ENCODE measurements around the gene THSD7B.
"Not testable (repeated sequence)": the region's sequence is repeated elsewhere in the genome, so short reads cannot be mapped to it uniquely, and the experiment has no call there.

Gene THSD7B

DNA sequence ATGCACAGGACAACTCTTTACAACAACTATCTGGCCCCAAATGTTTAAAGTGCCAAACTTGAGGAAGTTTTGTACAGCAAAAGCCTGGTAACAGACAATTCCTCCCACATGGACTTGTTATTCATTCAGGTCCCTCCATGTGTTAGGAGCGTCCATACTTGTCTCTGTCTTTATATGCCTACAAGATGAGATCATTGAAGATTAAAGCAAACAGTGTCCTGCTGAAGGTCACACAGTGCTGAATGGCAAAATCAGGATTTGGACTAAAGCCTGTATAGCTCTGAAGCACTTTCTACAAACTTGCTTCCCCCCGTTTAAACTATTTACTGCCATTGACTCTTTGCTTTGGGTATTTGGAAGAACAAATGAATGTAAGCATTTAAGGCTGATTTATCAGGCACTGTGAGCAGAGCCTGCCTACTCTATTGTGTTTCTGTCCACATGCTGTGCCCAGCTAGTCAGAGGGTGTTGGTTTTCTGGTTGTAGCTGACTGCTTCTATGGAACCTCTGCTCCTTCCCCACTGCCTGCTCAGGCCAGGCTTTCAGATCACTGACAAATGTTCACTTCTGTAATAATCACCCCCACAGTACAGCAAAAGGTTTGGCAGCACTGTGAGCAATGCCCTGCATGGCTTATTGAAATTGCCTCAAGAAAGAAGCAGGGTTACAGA is 274.3 kb downstream of the THSD7B start:
- DNase-seq (ENCODE audit: low read depth): no peak

GRCh38 chr2:137047369-137047768 is 282.0 kb downstream of the THSD7B start:
- DNase-seq (ENCODE audit: low read depth): no peak

GRCh38 chr2:137048455-137048854 is 283.1 kb downstream of the THSD7B start:
- no peak for DNase-seq (ENCODE audit: low read depth)

DNA sequence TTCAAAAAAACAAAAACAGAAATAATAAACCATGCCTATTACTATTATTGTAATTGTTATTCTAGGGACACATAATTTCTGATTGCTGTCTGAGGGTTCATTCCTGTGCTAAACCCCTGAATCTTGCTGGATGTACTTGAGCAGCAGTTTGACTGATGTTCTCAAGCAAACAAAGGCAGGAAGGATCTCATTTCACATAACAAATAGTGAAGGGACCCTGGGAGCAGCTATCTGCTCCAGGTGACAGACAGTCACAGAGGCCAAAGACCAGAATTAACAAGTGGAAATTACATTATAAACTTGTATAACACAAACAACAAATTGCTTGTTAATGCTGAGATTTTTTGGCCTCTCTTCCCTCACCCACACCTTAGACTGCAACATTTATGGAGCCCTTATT is 284.2 kb downstream of the THSD7B start:
- DNase-seq (ENCODE audit: low read depth): no peak

- DNase-seq (ENCODE audit: low read depth): no peak
These were observed 285.6 kb downstream of the THSD7B start for GRCh38 chr2:137050949-137051348.

DNA sequence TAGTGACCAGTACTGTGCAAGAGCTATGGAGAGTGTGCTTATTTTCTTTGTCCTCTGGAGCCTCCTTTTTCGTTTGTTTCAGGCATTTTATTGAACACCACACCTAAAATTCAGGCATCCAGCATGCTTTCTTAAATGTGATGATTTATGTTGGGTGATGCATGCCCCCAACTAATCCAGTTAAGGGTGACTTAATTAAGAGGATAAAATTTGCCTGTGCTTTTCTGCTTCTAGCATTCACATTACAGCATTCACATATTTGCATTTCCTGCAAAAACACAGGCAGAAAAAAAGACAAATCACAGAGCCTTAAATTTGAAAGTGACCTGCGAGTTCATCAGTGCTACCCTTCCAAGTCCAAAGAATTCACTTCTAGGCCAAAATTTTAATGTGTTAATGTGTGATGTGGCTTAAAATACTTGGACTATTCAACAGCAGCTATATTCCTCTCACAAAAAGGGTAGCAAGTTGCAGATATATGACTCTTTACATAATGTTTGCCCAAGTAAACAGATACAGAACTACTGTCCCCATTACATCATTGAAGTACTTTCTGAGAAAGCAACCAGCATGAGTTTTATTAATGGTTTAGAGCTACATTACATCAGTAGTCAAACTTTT is 286.5 kb downstream of the THSD7B start:
- DNase-seq (ENCODE audit: low read depth): no peak

DNA sequence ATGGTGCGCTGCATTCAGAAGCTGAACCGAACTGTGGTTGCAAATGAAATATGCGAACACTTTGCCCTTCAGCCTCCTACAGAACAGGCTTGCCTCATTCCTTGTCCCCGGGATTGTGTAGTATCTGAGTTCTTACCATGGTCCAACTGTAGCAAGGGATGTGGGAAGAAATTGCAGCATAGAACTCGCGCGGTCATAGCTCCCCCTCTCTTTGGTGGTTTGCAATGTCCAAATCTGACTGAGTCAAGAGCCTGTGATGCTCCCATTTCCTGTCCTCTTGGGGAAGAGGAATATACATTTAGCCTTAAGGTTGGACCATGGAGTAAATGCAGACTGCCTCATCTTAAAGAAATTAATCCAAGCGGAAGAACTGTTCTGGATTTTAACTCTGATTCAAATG is 291.4 kb downstream of the THSD7B start:
- no peak for DNase-seq (ENCODE audit: low read depth)

DNA sequence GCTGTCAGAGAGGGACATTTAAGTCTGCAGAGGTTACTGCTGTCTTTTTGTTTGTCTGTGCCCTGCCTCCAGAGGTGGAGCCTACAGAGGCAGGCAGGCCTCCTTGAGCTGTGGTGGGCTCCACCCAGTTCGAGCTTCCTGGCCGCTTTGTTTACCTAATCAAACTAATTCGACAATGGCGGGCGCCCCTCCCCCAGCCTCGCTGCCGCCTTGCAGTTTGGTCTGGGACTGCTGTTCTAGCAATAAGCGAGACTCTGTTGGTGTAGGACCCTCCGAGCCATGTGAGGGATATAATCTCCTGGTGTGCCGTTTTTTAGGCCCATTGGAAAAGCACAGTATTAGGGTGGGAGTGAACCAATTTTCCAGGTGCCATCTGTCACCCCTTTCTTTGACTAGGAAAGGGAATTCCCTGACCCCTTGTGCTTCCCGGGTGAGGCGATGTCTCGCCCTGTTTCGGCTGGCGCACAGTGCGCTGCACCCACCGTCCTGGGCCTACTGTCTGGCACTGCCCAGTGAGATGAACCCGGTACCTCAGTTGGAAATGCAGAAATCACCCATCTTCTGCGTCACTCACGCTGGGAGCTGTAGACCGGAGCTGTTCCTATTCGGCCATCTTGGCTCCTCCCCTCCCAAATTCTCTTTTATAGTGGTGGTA is 310.9 kb downstream of the THSD7B start:
- DNase-seq (ENCODE audit: low read depth): not testable (repeated sequence)

DNA sequence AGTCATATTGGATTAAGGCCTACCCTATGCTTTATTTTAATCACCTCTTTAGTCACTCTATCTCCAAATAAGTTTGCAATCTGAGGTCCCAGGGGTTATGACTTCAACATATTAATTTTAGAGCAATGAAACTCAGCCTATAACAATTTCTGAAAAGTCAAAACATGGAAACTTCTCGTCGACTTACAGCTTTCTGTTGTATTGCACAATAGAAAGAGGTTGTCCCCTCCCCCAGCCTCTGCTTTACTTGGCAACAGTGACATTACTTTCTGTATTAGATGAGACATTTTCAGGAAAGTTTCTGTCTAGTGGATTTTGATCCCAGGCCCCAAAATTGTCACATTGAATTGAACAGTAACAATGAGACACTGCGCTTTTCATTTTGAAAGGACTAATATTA is 326.4 kb downstream of the THSD7B start:
- DNase-seq (ENCODE audit: low read depth): no peak

- no peak for DNase-seq (ENCODE audit: low read depth)
These were observed 327.8 kb downstream of the THSD7B start for GRCh38 chr2:137093116-137093515.

- no peak for DNase-seq (ENCODE audit: low read depth)
These were observed 330.8 kb downstream of the THSD7B start for GRCh38 chr2:137096187-137096586.

DNA sequence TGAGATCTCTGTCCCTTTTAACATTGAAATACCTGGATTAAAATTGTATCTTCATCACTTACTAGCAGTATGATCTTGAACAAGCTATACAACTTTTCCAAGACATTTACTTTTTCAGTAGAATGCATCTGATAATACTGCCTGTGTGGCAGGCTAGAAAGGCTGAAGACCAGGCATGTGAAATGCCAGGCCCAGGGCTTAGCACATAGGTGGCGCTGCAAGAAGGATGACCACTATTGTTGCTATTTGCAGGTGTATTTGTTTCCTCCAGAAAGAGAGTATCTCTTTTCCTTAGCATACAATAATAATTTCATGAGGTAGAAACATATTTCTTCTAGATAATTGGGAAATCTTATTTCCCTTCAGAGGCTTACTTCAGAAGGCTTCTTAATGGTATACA is 331.3 kb downstream of the THSD7B start:
- DNase-seq (ENCODE audit: low read depth): no peak

- DNase-seq (ENCODE audit: low read depth): not testable (repeated sequence)
These were observed 336.5 kb downstream of the THSD7B start for GRCh38 chr2:137101814-137102213.

- DNase-seq (ENCODE audit: low read depth): no peak
These were observed 342.6 kb downstream of the THSD7B start for GRCh38 chr2:137107904-137108303.

GRCh38 chr2:137111896-137112295 is 346.6 kb downstream of the THSD7B start:
- DNase-seq (ENCODE audit: low read depth): no peak

DNA sequence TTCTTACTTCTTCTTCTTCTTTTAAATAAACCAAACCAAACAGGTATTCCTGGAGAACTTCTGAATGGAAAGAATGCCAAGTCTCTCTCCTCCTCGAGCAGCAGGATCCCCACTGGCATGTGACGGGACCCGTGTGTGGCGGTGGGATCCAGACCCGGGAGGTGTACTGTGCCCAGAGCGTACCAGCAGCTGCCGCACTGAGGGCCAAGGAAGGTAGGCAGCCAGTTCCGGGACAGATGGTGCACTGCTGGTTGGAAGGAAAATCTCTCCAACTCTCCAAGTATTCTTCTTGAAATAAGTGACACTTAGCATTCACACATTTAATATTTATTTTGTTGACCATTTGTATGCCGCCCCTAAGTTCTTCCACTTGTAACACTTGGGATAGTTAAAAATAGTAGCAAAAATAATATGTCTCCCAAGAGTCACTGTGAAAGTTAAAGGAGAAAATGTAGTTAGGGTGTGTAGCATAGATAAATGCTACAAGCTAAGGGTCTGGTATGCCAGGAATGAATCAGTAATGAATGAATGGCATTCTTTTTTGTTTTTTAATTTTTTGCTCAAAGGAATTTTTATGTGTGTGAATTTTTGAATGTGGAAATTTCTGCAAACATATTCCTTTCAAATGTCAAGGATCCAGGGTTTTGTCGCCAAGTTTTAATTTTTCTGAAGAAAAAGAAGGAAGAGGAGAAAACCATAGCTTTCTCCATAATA is 349.9 kb downstream of the THSD7B start:
- peak; percentile 11 for DNase-seq (ENCODE audit: low read depth)

DNA sequence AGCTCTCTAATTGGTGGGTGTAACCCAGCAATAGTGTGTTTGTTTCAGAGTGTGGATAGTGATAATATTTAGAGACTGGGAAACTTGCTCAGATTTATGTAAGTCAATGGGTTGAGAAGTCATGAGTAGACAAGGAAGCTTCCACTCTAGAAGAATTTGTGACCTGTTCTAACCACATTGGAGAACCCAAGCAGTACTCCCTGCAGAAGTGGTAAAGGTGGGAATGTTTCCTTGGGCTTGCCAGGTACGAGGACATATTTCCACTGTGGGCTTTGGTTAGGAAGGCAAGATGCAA is 350.4 kb downstream of the THSD7B start:
- DNase-seq (ENCODE audit: low read depth): no peak

DNA sequence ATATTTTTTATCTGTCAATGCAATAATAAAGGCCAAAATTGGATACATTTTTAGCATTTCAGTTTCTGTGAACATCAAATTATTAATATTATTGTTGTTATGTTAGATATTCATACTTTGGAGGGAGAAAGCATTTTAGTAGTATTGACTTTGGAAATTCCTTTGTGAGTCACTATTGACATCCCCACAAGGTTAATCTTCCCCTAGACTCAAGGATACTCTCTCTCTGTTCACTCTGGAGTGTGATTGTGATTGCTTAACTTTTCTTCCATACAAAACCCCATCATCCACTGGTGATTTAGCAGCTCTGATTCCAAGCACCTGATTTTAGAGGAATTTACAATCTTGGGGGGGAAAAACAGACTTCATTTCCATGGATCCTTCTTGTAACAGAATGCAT is 352.0 kb downstream of the THSD7B start:
- no peak for DNase-seq (ENCODE audit: low read depth)

GRCh38 chr2:137118140-137118539 is 352.8 kb downstream of the THSD7B start:
- no peak for DNase-seq (ENCODE audit: low read depth)

GRCh38 chr2:137123226-137123625 is 357.9 kb downstream of the THSD7B start:
- DNase-seq (ENCODE audit: low read depth): no peak

DNA sequence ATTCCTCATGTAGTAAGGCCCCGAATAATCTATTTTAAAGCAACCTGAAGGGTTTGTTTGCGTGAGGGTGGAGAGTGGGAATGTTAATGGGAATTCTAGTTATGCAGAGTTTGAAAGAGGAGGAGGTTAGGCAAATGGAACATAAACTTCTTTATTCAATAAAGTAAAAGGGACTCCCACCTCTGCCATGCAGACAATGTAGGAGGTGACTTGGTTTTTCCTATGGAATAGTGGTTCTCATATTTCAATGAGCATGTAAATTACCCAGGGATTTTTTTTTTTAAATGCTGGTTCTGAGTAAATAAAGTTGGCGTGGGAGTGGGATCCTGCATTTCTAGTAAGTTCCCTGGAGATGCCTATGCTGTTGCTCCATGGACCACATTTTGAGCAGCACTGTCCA is 367.9 kb downstream of the THSD7B start:
- no peak for DNase-seq (ENCODE audit: low read depth)

DNA sequence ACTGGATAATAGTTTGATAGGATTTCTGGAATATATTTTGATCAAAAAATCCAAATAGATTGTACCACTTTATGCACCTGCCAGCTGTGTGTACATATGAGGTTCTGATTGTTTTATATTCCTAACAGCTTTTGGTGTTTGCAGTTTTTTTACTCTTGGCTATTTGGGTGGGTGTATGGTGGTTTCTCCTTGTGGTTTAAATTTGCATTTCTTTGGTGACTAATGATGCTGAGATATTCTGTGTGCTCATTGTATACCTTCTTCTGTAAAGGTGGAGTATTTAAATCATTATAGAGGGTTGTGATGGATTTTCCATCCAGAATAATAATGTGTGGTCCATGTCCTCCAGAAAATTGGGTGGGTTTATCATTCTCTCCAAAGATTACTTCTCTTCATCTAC is 372.9 kb downstream of the THSD7B start:
- DNase-seq (ENCODE audit: low read depth): no peak

- DNase-seq (ENCODE audit: low read depth): no peak
These were observed 386.4 kb downstream of the THSD7B start for GRCh38 chr2:137151731-137152130.

Data from GM04503 (cell line).